GM12872 (cell line): ENCODE data around the gene TUBAL3.

Source experiments
- CTCF ChIP-seq: IDR thresholded peaks from 3 replicates; pipeline ENCODE4 v1.5.1; 2011; ENCODE audit warnings: low read depth, mild to moderate bottlenecking, low read length, moderate library complexity; ENCODE audit not compliant: insufficient read depth

Gene TUBAL3

GRCh38 chr10:5419466-5420094 lies 15.0 kb upstream of the TUBAL3 start:
- no peak for TF ChIP-seq CTCF

GRCh38 chr10:5418584-5418983 lies 14.0 kb upstream of the TUBAL3 start:
- TF ChIP-seq CTCF: no peak

- no peak for TF ChIP-seq CTCF
Observed at GRCh38 chr10:5416981-5417380, 12.4 kb upstream of the TUBAL3 start.

GRCh38 chr10:5413012-5413938 lies 8.6 kb upstream of the TUBAL3 start:
- TF ChIP-seq CTCF: no peak

GRCh38 chr10:5412277-5412941 lies 7.8 kb upstream of the TUBAL3 start, which contains the start of gene NET1:
Gene NET1, plus strand, starts transcription at chr10:5412557. Its CDS starts 136 bp downstream, at chr10:5412693.
- TF ChIP-seq CTCF: no peak

GRCh38 chr10:5411941-5412276 lies 7.3 kb upstream of the TUBAL3 start:
- no peak for TF ChIP-seq CTCF

GRCh38 chr10:5406918-5407317 lies 2.3 kb upstream of the TUBAL3 start:
- no peak for TF ChIP-seq CTCF
